GM21515 (cell line): ENCODE results near the gene GALNT6.
"Not testable (repeated sequence)": the region's sequence is repeated elsewhere in the genome, so short reads cannot be mapped to it uniquely, and the experiment has no call there.

Experiments
- ATAC-seq: cut with Tn5 transposase; IDR thresholded peaks from one replicate; pipeline ENCODE4 v1.9.1; 2021; ENCODE audit not compliant: unreplicated experiment

GALNT6 gene

GRCh38 chr12:51323966-51324895 is 67.0 kb downstream of the GALNT6 start, which contains the start of gene BIN2:
Gene BIN2 (minus strand): TSS chr12:51324174. CDS start chr12:51324102, 72 bp downstream.
- ATAC-seq = peak; percentile 60

DNA sequence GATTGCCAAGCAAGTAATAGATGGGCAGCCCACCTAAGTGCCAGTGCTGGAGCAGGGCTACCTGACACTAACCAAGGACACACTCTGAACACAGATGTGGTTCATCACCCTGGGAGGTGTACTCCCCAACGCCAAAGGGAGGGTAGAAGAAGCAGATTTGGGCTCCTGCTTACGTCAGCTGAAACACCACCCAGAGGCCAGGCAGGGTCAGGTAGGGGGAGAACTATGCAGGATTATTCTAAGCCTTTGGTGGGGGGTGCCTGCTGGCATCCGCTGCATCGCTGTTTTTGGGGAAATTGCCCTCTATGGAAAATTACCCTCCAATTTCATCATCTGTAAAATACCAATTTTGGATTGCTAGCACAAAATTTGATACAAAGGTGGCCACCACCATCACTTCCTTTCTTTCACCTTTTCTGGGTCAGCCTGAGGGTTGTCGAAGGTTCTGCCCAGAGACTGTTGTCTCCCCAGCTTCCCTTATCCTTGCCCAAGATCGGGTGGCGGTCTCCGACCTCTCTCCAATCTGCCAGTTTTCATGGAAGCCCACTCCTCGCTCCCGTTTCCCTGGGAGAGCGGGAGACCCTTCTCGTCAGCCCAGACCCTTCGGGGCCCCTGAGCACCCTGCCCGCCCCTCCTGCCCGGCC is 67.8 kb downstream of the GALNT6 start:
- ATAC-seq = no peak

DNA sequence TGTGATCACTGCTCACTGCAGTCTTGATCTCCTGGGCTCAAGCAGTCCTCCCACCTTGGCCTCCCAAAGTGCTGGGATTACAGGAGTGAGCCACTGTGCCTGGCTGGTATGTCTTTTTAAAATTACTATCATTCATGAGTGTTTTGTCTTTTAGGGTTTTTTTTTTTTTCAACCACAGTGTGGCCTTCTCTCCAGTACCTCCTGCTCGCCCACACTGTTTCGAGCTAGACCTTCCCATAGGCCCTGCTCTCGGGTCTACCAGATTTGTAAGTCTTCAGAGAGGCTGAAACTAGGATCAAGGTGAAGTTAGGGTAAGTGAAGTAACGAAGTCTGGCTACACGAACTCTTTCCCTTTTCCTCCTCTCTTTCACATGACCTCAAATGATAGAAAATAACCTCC is 68.8 kb downstream of the GALNT6 start:
- no peak for ATAC-seq

DNA sequence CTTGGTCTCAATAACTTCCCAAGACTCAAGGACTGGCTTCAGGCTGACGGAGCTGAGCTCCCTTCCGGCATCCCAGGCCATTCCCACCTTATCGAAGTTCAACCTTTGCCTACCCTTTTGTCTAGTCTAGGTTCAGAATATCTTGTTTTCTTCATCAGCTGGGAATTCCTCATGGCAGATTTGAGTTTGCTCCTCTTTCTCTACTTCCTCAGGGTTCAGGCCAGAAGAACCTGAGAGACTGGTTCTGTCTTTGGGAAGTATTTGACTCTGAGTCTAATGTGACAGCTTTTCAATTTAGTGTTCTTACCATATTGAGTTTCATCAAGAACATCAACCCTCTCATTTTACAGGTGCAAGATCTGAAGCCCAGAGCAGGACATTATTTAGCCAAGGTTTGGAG is 69.3 kb downstream of the GALNT6 start:
- ATAC-seq = no peak

DNA sequence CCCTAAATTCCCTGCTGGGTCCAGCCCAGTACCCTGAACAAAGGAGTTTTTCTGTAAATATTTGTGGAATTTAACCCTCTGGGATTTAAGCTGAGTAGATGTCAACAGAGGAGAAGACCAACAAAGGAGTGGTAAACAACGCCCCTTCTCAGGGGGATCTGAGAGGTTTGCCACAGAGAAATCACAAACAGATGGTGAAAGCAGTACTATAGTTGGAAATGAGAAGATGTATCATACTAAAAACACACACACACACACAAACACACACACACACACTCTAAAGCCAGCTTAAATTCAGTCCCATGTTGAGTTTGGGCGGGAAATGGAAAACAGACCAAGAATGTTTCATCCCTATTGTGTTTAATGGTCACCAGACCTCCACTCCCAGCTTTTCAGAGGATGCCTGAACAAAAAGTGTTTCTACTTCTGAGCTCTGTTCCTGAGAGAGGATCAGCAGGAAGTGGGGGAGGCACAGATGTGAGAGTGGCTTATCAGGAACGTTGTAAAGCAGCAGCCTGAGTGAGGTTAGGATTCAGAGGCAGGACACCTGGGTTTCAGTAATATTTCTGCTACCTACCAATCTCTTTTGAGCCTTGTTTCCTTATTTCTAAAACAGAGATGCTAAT is 70.4 kb downstream of the GALNT6 start:
- no peak for ATAC-seq

DNA sequence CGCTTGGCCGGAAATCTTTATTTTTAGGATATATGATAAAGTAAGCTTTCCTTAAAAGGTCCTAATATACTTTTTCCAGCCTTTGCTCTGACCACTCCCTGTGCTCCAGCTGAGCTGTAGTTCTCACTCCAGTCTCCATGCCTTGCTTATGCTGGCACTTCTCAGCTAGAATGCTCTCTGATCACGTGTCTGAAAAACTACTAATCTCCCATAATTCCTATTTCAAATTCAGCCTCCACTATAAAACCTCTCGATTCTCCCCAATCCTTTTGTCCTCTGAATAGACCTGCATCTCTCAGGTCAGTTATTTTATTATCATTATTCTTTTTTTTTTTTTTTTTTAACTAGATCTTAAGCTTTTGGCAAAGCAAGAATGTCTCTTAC is 70.9 kb downstream of the GALNT6 start:
- no peak for ATAC-seq

DNA sequence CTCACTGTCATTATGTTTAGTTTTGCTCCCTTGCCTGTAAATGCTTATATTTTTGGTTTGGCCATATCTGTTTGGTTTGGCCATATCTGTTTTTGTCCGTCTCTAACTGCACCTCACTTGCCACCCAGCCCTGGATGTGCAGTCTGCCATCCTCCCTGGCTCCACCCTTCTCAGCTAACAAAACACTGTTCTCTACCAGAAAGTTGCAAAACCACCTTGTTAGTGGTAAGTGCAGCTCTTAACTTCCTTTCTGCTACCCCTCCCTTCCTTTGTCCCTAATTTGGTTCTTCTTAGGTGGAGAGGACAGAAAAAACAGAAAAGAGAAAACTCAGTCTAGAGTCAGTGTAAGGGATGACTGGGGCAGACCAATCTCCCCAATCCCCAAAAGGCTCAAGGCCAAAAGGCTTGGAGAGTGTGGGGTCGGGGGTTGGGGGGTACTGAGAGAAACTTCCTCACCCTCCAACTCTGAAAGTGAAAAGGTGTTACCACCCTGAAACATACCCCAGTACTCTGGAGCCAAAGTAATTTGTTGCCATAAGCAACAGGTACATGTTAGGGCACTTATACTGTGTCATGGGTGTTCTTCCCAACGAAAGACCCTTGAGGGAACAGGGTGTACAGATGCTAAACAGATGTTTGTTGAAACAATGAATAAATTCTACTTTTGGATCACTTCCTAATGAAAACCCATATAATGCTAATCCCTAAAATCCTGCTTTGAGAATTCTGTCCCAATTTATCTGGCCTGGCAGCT is 72.2 kb downstream of the GALNT6 start:
- ATAC-seq = no peak

DNA sequence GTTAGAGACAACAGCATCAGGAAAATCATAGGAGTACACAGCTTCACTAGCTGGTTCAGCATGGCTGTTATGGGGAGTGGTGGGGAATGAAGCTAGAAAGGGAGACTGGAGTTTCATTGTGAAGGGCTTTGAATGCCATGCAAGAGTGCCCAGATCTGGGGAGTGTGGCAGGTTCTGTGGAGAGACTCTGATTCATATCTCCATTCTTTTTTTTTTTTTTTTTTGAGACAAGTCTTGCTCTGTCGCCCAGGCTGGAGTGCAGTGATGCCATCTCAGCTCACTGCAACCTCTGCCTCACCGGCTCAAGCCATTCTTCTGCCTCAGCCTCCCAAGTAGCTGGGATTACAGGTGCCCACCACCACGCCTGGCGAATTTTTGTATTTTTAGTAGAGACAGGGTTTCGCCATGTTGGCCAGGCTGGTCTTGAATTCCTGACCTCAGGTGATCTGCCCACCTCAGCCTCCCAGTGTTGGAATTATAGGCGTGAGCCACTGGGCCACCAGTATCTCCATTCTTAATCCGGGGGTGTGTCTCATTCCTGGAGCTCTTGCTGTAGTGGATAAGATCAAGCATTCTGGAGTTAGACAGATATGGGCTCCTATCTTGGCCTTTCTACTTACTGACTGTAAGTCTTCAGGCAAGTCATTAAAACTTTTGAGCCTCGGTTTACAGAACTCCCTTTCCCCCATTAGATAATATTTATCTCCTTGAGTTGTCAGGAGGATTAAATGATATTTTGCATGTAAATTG is 73.0 kb downstream of the GALNT6 start:
- not testable (repeated sequence) for ATAC-seq

GRCh38 chr12:51311389-51311788 is 79.8 kb downstream of the GALNT6 start:
- no peak for ATAC-seq

GRCh38 chr12:51307655-51308593 is 83.3 kb downstream of the GALNT6 start:
- ATAC-seq = no peak

DNA sequence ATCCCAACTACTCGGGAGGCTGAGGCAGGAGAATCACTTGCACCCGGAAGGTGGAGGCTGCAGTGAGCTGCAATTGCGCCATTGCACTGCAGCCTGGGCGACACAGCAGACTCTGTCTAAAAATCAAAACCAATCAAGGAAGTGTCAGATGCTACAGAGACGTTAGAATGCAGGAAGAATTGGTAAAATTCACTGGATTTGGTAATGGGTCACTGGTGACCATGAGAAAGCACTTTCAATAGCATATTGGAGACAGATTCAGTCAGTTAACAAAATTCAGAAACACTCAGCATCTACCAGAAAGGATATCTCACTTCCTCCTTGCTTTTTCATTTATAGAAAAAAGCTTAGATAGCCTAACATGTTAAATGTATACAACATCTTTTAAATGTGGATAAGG is 84.7 kb downstream of the GALNT6 start:
- no peak for ATAC-seq
